HL-60 (cell line): ENCODE results near the gene MEST.
"Not testable (repeated sequence)": the region's sequence is repeated elsewhere in the genome, so short reads cannot be mapped to it uniquely, and the experiment has no call there.

ENCODE experiments used
- DNase-seq, 2 experiments: peaks; one replicate each; pipeline ENCODE4 v3.0.0-alpha.2; 2010 to 2020; ENCODE audit warnings: low read depth in 1 of 2, low spot score in 1 of 2
- H3K27ac ChIP-seq: fragments of 250-450 bp; sonication (Bioruptor Pico); replicated peaks from 2 replicates; pipeline ENCODE4 v1.5.1; 2020; ENCODE audit warnings: mild to moderate bottlenecking, moderate library complexity
- H3K27me3 ChIP-seq: fragments of 250-450 bp; sonication (Bioruptor Pico); 2 replicates; pipeline ENCODE4 v1.5.1; 2021; ENCODE audit warnings: mild to moderate bottlenecking, moderate library complexity; ENCODE audit not compliant: insufficient read depth, poor library complexity, severe bottlenecking
- H3K4me3 ChIP-seq: replicated peaks from 2 replicates; pipeline ENCODE4 v1.5.1; 2011; ENCODE audit warnings: mild to moderate bottlenecking, control low read depth, low read length; ENCODE audit not compliant: insufficient read depth
- GABPA ChIP-seq: IDR thresholded peaks from 2 replicates; pipeline ENCODE4 v1.6.1; 2012; ENCODE audit warnings: low read depth
- POLR2AphosphoS5 ChIP-seq: IDR thresholded peaks from 2 replicates; pipeline ENCODE4 v1.6.1; 2012; ENCODE audit warnings: low read depth
- SPI1 ChIP-seq: IDR thresholded peaks from 2 replicates; pipeline ENCODE4 v1.6.1; 2012; ENCODE audit warnings: low read depth, mild to moderate bottlenecking, borderline replicate concordance
- TF ChIP-seq, protein P1 (sequence below): IDR thresholded peaks from 2 replicates; pipeline ENCODE4 v1.6.1; 2012; ENCODE audit warnings: low read depth; ENCODE audit not compliant: insufficient replicate concordance
- TF ChIP-seq, protein P2 (sequence below): IDR thresholded peaks from one replicate; pipeline ENCODE4 v1.5.1; 2011; ENCODE audit warnings: low read length, control low read depth, inconsistent platforms; ENCODE audit not compliant: insufficient read depth

The MEST gene

DNA sequence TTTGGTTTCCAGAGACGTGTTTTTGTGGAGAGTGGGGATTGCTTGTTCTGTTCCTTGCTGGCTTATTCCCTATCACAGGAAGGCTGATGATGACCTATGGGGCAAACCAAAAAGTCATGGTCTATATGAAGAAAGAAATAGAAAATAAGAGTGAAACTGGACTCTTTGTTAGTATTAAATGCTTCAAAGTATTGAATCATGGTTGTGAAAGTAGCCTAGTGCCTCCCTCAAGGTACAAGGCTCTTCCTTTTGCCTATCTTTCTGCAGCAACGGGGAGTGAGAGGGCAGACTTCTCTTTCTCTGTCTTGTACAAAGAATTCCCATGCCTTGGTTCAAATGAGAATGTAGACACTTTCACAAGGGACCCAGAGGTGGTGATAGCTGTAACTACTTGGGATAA lies 9.0 kb downstream of the MEST start:
- DNase-seq: no peak

DNA sequence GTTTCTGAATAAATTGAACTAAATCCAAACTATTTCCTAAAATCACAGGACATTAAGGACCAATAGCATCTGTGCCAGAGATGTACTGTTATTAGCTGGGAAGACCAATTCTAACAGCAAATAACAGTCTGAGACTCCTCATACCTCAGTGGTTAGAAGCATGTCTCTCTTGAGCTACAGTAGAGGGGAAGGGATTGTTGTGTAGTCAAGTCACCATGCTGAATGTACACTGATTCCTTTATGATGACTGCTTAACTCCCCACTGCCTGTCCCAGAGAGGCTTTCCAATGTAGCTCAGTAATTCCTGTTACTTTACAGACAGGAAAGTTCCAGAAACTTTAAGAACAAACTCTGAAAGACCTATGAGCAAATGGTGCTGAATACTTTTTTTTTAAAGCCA lies 13.9 kb downstream of the MEST start:
- DNase-seq: no peak
- no peak overlapping the region for H3K4me3 ChIP-seq
- no peaks in the 10 kb centered on the region for H3K27me3 ChIP-seq
- TF ChIP-seq, protein P1, sequence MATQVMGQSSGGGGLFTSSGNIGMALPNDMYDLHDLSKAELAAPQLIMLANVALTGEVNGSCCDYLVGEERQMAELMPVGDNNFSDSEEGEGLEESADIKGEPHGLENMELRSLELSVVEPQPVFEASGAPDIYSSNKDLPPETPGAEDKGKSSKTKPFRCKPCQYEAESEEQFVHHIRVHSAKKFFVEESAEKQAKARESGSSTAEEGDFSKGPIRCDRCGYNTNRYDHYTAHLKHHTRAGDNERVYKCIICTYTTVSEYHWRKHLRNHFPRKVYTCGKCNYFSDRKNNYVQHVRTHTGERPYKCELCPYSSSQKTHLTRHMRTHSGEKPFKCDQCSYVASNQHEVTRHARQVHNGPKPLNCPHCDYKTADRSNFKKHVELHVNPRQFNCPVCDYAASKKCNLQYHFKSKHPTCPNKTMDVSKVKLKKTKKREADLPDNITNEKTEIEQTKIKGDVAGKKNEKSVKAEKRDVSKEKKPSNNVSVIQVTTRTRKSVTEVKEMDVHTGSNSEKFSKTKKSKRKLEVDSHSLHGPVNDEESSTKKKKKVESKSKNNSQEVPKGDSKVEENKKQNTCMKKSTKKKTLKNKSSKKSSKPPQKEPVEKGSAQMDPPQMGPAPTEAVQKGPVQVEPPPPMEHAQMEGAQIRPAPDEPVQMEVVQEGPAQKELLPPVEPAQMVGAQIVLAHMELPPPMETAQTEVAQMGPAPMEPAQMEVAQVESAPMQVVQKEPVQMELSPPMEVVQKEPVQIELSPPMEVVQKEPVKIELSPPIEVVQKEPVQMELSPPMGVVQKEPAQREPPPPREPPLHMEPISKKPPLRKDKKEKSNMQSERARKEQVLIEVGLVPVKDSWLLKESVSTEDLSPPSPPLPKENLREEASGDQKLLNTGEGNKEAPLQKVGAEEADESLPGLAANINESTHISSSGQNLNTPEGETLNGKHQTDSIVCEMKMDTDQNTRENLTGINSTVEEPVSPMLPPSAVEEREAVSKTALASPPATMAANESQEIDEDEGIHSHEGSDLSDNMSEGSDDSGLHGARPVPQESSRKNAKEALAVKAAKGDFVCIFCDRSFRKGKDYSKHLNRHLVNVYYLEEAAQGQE: no peak
- no peak for TF ChIP-seq SPI1
- TF ChIP-seq POLR2AphosphoS5: no peak
- TF ChIP-seq, protein P2, sequence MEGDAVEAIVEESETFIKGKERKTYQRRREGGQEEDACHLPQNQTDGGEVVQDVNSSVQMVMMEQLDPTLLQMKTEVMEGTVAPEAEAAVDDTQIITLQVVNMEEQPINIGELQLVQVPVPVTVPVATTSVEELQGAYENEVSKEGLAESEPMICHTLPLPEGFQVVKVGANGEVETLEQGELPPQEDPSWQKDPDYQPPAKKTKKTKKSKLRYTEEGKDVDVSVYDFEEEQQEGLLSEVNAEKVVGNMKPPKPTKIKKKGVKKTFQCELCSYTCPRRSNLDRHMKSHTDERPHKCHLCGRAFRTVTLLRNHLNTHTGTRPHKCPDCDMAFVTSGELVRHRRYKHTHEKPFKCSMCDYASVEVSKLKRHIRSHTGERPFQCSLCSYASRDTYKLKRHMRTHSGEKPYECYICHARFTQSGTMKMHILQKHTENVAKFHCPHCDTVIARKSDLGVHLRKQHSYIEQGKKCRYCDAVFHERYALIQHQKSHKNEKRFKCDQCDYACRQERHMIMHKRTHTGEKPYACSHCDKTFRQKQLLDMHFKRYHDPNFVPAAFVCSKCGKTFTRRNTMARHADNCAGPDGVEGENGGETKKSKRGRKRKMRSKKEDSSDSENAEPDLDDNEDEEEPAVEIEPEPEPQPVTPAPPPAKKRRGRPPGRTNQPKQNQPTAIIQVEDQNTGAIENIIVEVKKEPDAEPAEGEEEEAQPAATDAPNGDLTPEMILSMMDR: no peak
- no peak for TF ChIP-seq GABPA
- H3K27ac ChIP-seq: no peak overlapping the region

More for the DNA sequence above, 9.0 kb downstream of the MEST start:
- Histone ChIP-seq H3K27ac (no peak overlapping the region), H3K4me3 (no peak overlapping the region), H3K27me3 (no peaks in the 10 kb centered on the region)
- TF ChIP-seq POLR2AphosphoS5 (no peak), GABPA (no peak), SPI1 (no peak)
- TF ChIP-seq, protein P2: no peak
- TF ChIP-seq, protein P1: no peak

DNA sequence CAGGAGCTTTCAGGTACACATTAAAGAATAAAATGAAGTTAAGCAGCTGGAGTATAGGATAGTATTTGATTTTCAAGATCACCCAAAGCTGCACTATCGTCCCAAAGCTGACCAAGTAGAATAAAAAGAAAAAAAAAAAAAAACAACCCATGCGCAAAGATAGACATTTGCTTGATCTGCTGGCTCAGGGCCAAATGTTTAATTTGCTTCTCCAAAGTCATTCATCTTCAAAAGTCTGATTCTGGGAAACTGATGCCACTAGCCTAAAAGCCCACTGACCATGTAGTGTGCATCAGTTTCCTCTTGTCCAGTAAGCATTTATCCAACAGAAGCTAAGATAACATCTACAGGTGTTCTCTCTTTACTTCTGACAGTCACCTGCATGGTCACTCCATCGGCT lies 14.5 kb downstream of the MEST start:
- no peaks in the 10 kb centered on the region for H3K27me3 ChIP-seq
- DNase-seq: no peak

DNA sequence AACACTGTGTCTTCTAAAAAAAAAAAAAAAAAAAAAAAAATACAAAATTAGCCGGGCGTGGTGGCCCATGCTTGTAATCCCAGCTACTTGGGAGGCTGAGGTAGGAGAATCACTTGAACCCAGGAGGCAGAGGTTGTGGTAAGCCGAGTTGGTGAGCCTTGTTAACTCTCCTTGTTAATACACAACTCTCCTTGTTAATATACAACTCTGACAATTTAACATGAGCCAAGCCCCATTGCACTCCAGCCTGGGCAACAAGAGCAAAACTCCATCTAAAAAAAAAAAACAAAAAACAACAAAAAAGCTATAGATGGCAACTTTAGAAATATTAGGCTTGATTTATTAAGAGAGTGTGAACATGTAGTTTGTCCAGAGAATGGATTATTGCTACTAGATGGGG lies 20.2 kb downstream of the MEST start:
- DNase-seq, H3K4me3 ChIP-seq, H3K27ac ChIP-seq, H3K27me3 ChIP-seq: not testable (repeated sequence)

More for the DNA sequence above, 14.5 kb downstream of the MEST start:
- TF ChIP-seq, protein P2: no peak
- TF ChIP-seq GABPA: no peak
- no peak for TF ChIP-seq POLR2AphosphoS5
- TF ChIP-seq, protein P1: no peak
- no peak for TF ChIP-seq SPI1
- H3K27ac ChIP-seq: no peak overlapping the region
- no peak overlapping the region for H3K4me3 ChIP-seq
